ENCODE measurements around the gene REP15.
"Not testable (repeated sequence)": the region's sequence is repeated elsewhere in the genome, so short reads cannot be mapped to it uniquely, and the experiment has no call there.

Gene REP15

DNA sequence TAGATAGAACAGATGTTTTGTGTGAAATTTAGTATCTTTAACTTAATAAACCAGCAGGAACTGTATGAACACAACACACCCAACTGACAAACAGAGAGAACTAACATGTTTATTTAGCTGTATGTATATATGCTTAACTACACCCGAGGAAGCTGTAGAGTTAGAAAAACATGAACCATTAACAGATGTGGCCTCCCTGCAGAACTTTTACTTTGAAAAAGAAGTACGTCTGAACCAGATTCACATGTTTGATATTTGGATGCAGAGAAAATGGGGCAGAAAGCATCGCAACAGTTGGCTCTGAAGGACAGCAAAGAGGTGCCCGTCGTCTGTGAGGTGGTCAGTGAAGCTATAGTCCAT is at the start of gene REP15:
Gene REP15 (plus strand): TSS at position 155 of the 360 bp plus-strand sequence. CDS start 116 bp downstream, at position 271.
- TF ChIP-seq, protein P1, sequence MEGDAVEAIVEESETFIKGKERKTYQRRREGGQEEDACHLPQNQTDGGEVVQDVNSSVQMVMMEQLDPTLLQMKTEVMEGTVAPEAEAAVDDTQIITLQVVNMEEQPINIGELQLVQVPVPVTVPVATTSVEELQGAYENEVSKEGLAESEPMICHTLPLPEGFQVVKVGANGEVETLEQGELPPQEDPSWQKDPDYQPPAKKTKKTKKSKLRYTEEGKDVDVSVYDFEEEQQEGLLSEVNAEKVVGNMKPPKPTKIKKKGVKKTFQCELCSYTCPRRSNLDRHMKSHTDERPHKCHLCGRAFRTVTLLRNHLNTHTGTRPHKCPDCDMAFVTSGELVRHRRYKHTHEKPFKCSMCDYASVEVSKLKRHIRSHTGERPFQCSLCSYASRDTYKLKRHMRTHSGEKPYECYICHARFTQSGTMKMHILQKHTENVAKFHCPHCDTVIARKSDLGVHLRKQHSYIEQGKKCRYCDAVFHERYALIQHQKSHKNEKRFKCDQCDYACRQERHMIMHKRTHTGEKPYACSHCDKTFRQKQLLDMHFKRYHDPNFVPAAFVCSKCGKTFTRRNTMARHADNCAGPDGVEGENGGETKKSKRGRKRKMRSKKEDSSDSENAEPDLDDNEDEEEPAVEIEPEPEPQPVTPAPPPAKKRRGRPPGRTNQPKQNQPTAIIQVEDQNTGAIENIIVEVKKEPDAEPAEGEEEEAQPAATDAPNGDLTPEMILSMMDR (conservative IDR thresholded peaks at IDR 0.05) = no peak
- no peak for TF ChIP-seq ZFX (IDR thresholded peaks at IDR 0.05)
- H3K27ac ChIP-seq = peak within 1 kb of the TSS; percentile 28

DNA sequence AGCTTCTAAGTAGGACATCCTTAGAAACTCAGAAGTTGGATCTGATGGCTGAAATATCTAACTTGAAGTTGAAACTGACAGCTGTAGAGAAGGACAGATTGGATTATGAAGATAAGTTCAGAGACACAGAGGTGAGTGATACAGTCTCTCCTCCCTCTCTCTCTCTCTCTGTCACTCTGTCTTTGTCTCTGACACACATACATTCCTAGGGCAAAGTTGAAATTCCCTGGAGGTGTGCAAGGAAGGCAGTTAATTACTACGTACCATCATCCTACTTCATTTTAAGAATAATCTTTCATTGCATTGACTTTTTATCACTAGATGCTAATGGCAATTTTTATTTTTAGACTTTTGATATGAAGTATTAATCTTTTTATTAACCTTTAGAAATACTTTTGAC is 46.2 kb upstream of the REP15 start:
- TF ChIP-seq ZFX (IDR thresholded peaks at IDR 0.05) = no peak
- TF ChIP-seq, protein P1 (conservative IDR thresholded peaks at IDR 0.05) = no peak
- peak overlapping the region; percentile 83 for H3K27ac ChIP-seq

DNA sequence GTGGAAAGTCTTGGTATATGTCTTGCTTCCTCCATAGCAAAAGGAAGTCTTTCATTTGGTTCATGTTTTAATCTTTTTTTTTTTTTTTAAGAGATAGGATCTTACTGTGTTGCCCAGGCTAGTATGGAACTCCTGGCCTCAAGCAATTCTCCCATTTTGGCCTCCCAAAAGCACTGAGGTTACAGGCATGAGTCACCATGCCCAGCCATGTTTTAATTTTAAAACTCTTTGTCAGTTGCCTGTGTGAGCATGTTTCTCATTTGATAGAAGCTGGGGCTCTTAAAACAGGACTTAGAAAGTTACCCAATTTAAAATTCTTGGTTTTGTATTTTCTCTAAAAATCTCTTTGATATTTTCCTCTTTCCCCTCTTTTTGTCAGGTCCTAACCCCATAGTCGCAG is 45.0 kb upstream of the REP15 start:
- H3K27ac ChIP-seq = peak overlapping the region; percentile 48; the same call in 1 of the 2 replicates
- TF ChIP-seq, protein P1 (conservative IDR thresholded peaks at IDR 0.05) = no peak

- H3K27ac ChIP-seq = no peak overlapping the region
- TF ChIP-seq, protein P1 (conservative IDR thresholded peaks at IDR 0.05) = peak; percentile 94
- no peak for TF ChIP-seq ZFX (IDR thresholded peaks at IDR 0.05)
Measured at GRCh38 chr12:27652174-27652763, 44.0 kb upstream of the REP15 start.

DNA sequence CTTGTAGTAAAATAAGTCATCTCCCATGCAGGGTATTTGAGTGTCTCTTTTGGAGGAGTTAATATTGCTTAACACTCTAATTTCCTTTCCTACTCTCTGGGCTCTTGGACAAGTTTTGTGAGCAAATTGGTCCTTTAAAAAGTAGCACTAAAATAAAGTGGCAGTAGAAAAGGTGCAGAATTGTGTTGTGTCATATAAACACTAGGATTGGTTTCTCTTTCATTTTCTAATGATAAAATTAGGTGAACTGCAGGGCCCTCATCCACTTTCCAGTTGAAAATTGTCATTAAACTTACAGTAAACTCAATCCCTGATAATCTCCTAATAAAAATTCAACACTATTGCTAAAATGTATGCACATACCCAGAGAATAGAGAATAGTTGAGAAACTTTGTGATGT is 42.6 kb upstream of the REP15 start:
- TF ChIP-seq ZFX (IDR thresholded peaks at IDR 0.05) = no peak
- TF ChIP-seq, protein P1 (conservative IDR thresholded peaks at IDR 0.05) = no peak
- H3K27ac ChIP-seq = no peak overlapping the region

DNA sequence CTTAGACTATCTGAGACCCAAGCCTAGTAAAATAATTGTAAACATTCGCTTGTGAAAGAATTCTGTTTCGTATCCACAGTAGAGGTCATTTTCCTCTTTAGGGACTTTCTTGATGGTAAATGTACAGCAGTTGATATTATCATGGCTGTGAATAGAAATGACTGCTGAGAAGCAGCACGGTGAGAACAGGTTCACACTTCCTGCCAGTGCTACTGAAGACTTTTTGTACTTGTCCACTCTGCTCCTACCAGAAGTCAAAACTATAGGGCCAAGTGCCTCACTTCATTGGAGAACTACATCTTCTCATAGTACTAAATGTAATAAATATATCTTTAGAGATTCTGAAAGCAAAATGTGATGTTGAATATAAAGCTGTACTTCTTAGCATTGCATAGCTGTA is 40.8 kb upstream of the REP15 start:
- H3K27ac ChIP-seq = not testable (repeated sequence)

GRCh38 chr12:27657296-27657695 is 39.0 kb upstream of the REP15 start:
- H3K27ac ChIP-seq = no peak overlapping the region
- TF ChIP-seq ZFX (IDR thresholded peaks at IDR 0.05) = no peak
- TF ChIP-seq, protein P1 (conservative IDR thresholded peaks at IDR 0.05) = no peak

DNA sequence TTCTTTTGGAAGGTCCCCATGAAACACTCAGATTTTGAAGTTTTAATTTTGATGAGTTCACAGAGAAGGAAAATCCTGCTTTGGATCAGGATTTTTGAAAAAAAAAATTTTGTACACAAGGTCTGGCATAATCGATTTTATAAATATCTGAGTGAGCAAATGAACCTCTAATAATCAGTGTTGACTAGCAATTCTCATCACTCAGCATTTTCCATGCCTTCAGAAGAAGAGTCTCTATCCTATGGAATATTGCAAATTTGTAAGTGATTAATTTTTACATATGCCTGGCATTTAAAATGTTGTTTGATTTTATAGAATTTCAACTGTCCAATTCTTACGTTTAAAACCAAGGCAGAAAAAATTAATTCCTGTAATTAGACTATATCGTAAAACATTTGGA is 30.5 kb upstream of the REP15 start:
- TF ChIP-seq ZFX (IDR thresholded peaks at IDR 0.05) = no peak
- TF ChIP-seq, protein P1 (conservative IDR thresholded peaks at IDR 0.05) = no peak
- no peak overlapping the region for H3K27ac ChIP-seq
